Adrenal gland (tissue), 5 donors: ENCODE results near the gene NR5A2.

ENCODE experiments used
- POLR2A ChIP-seq, 2 donors: fragments of 450-650 bp; IDR thresholded peaks; one replicate each; pipeline ENCODE4 v1.6.1; 2017; ENCODE audit warnings: antibody characterized with exemption in 2 of 2, mild to moderate bottlenecking in 2 of 2, moderate library complexity in 1 of 2
- TF ChIP-seq, protein P1 (sequence below), 6 experiments: fragments of 450-650 bp in 4 of 6; fragments of 200-600 bp in 2 of 6; sonication (generic) in 1 of 6; IDR thresholded peaks; 1 replicate in 5 of 6; 2 replicates in 1 of 6; pipeline versions ENCODE4 v1.5.1 to v1.8.0; 2016 to 2021; ENCODE audit warnings: antibody characterized with exemption in 6 of 6, mild to moderate bottlenecking in 2 of 6, moderate library complexity in 1 of 6
- donor health status: DM: no; HTN: no; CAD: no.

DNA sequence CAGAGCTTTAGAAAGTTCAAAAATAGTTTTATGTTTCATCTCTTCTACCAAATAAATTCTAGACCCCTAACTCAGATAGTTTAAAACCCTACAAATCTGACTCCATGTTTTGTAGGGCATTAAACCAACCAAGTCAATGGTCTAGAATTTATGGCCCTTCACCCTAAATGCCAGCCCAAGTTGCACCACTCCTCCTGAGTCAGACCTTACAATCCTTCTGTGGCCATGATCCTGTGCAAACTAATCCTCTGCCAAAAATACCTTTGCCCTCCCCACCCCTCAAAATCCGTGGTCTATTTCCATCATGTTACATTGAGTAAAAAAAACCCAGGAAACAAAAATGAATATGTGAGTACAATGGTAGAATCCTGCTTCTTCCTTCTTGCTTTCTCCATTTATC lies 179.3 kb downstream of the NR5A2 start:
- TF ChIP-seq, protein P1, sequence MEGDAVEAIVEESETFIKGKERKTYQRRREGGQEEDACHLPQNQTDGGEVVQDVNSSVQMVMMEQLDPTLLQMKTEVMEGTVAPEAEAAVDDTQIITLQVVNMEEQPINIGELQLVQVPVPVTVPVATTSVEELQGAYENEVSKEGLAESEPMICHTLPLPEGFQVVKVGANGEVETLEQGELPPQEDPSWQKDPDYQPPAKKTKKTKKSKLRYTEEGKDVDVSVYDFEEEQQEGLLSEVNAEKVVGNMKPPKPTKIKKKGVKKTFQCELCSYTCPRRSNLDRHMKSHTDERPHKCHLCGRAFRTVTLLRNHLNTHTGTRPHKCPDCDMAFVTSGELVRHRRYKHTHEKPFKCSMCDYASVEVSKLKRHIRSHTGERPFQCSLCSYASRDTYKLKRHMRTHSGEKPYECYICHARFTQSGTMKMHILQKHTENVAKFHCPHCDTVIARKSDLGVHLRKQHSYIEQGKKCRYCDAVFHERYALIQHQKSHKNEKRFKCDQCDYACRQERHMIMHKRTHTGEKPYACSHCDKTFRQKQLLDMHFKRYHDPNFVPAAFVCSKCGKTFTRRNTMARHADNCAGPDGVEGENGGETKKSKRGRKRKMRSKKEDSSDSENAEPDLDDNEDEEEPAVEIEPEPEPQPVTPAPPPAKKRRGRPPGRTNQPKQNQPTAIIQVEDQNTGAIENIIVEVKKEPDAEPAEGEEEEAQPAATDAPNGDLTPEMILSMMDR (IDR thresholded peaks at IDR 0.05), result no peak
- no peak for TF ChIP-seq POLR2A (IDR thresholded peaks at IDR 0.05)
